ENCODE measurements around the gene FHL2.

FHL2 gene

GRCh38 chr2:105418522-105418921 lies 19.7 kb upstream of the FHL2 start:
- no peaks in the 10 kb centered on the region for H3K4me1 ChIP-seq (ENCODE audit: control insufficient read depth, insufficient read depth, low read length)
- H3K36me3 ChIP-seq (ENCODE audit: control insufficient read depth, insufficient read depth, low read length) = no peaks in the 10 kb centered on the region
- H3K9ac ChIP-seq (ENCODE audit: low read depth, low read length) = no peak overlapping the region
- H3K27ac ChIP-seq (ENCODE audit: low read depth, low read length) = no peak overlapping the region
- no peaks in the 10 kb centered on the region for H3K27me3 ChIP-seq (ENCODE audit: control insufficient read depth, insufficient read depth, low read length)
- H3K9me3 ChIP-seq (ENCODE audit: control insufficient read depth, insufficient read depth, low read length) = no peaks in the 10 kb centered on the region
- no peak overlapping the region for H3K4me3 ChIP-seq (ENCODE audit: low read depth, low read length)

- Histone ChIP-seq H3K4me3 (ENCODE audit: low read depth, low read length) (no peak overlapping the region), H3K4me1 (ENCODE audit: control insufficient read depth, insufficient read depth, low read length) (no peaks in the 10 kb centered on the region), H3K36me3 (ENCODE audit: control insufficient read depth, insufficient read depth, low read length) (no peaks in the 10 kb centered on the region), H3K9ac (ENCODE audit: low read depth, low read length) (no peak overlapping the region), H3K27ac (ENCODE audit: low read depth, low read length) (no peak overlapping the region), H3K27me3 (ENCODE audit: control insufficient read depth, insufficient read depth, low read length) (no peaks in the 10 kb centered on the region), H3K9me3 (ENCODE audit: control insufficient read depth, insufficient read depth, low read length) (no peaks in the 10 kb centered on the region)
Measured at GRCh38 chr2:105417857-105418436, 19.1 kb upstream of the FHL2 start.

- Histone ChIP-seq H3K9me3 (ENCODE audit: control insufficient read depth, insufficient read depth, low read length) (no peaks in the 10 kb centered on the region), H3K4me3 (ENCODE audit: low read depth, low read length) (no peak overlapping the region), H3K27me3 (ENCODE audit: control insufficient read depth, insufficient read depth, low read length) (no peaks in the 10 kb centered on the region), H3K9ac (ENCODE audit: low read depth, low read length) (no peak overlapping the region), H3K27ac (ENCODE audit: low read depth, low read length) (no peak overlapping the region), H3K4me1 (ENCODE audit: control insufficient read depth, insufficient read depth, low read length) (no peaks in the 10 kb centered on the region), H3K36me3 (ENCODE audit: control insufficient read depth, insufficient read depth, low read length) (no peaks in the 10 kb centered on the region)
Measured at GRCh38 chr2:105416156-105416555, 17.3 kb upstream of the FHL2 start.

- Histone ChIP-seq H3K4me3 (ENCODE audit: low read depth, low read length) (no peak overlapping the region), H3K27me3 (ENCODE audit: control insufficient read depth, insufficient read depth, low read length) (no peaks in the 10 kb centered on the region), H3K36me3 (ENCODE audit: control insufficient read depth, insufficient read depth, low read length) (no peaks in the 10 kb centered on the region), H3K27ac (ENCODE audit: low read depth, low read length) (no peak overlapping the region), H3K9me3 (ENCODE audit: control insufficient read depth, insufficient read depth, low read length) (no peaks in the 10 kb centered on the region), H3K4me1 (ENCODE audit: control insufficient read depth, insufficient read depth, low read length) (no peaks in the 10 kb centered on the region), H3K9ac (ENCODE audit: low read depth, low read length) (no peak overlapping the region)
Measured at GRCh38 chr2:105415007-105415406, 16.2 kb upstream of the FHL2 start.

- Histone ChIP-seq H3K9me3 (ENCODE audit: control insufficient read depth, insufficient read depth, low read length) (no peaks in the 10 kb centered on the region), H3K36me3 (ENCODE audit: control insufficient read depth, insufficient read depth, low read length) (no peaks in the 10 kb centered on the region), H3K4me3 (ENCODE audit: low read depth, low read length) (no peak overlapping the region), H3K9ac (ENCODE audit: low read depth, low read length) (no peak overlapping the region), H3K27me3 (ENCODE audit: control insufficient read depth, insufficient read depth, low read length) (no peaks in the 10 kb centered on the region), H3K4me1 (ENCODE audit: control insufficient read depth, insufficient read depth, low read length) (no peaks in the 10 kb centered on the region), H3K27ac (ENCODE audit: low read depth, low read length) (no peak overlapping the region)
Measured at GRCh38 chr2:105413206-105413605, 14.4 kb upstream of the FHL2 start.

- Histone ChIP-seq H3K9ac (ENCODE audit: low read depth, low read length) (no peak overlapping the region), H3K27ac (ENCODE audit: low read depth, low read length) (no peak overlapping the region), H3K4me1 (ENCODE audit: control insufficient read depth, insufficient read depth, low read length) (no peaks in the 10 kb centered on the region), H3K9me3 (ENCODE audit: control insufficient read depth, insufficient read depth, low read length) (no peaks in the 10 kb centered on the region), H3K4me3 (ENCODE audit: low read depth, low read length) (no peak overlapping the region), H3K36me3 (ENCODE audit: control insufficient read depth, insufficient read depth, low read length) (no peaks in the 10 kb centered on the region), H3K27me3 (ENCODE audit: control insufficient read depth, insufficient read depth, low read length) (no peaks in the 10 kb centered on the region)
Measured at GRCh38 chr2:105412584-105412983, 13.7 kb upstream of the FHL2 start.

DNA sequence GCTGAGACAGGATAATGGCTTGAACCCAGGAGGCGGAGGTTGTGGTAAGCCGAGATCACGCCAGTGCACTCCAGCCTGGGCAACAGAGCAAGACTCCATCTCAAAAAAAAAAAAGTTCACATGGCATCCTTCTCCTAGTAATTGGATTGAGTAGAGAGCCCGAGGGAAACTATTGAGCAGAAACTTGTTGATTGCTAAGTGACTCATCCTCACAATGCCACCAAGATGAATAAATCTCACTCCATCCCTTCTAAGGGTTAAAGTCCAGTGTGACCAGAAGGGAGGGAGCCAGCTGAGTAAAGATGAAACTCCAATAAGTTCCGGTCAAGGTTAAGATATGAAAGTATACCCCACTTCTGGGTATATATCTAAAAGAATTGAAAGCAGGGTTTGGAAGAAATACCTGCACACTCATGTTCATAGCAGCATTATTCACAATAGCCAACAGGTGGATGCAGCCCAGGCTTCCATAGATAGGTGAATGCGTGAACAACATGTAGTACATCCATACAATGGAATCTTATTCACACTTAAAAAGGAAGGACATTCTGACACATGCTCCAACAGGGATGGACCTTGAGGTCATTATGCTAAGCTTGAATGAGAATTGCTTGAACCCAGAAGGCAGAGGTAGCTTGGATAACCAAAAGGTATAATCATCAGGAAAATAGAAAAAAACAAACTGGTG lies 13.0 kb upstream of the FHL2 start:
- Histone ChIP-seq H3K27ac (ENCODE audit: low read depth, low read length) (no peak overlapping the region), H3K4me1 (ENCODE audit: control insufficient read depth, insufficient read depth, low read length) (no peaks in the 10 kb centered on the region), H3K27me3 (ENCODE audit: control insufficient read depth, insufficient read depth, low read length) (no peaks in the 10 kb centered on the region), H3K36me3 (ENCODE audit: control insufficient read depth, insufficient read depth, low read length) (no peaks in the 10 kb centered on the region), H3K9ac (ENCODE audit: low read depth, low read length) (no peak overlapping the region), H3K4me3 (ENCODE audit: low read depth, low read length) (no peak overlapping the region), H3K9me3 (ENCODE audit: control insufficient read depth, insufficient read depth, low read length) (no peaks in the 10 kb centered on the region)

DNA sequence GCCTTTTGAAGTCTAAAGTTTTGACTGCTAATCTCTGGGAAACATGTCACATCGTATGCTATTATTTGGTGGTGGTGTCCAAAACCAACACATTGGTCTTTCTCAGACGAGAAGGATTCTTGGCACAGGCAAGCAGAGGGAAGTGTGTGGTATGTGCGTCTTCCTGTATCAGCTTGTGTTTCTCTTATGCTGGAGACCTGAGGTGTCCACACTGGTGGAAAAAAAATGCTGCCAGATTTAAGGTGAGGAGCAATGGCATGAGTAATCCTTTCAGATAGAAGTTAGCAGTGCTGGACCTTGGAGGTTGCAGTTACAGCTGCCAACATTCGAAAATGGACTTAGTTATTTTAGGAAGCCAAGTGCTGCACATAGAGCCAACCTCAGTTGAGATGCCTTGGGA lies 11.7 kb upstream of the FHL2 start:
- Histone ChIP-seq H3K9ac (ENCODE audit: low read depth, low read length) (no peak overlapping the region), H3K27ac (ENCODE audit: low read depth, low read length) (no peak overlapping the region), H3K4me1 (ENCODE audit: control insufficient read depth, insufficient read depth, low read length) (no peaks in the 10 kb centered on the region), H3K27me3 (ENCODE audit: control insufficient read depth, insufficient read depth, low read length) (no peaks in the 10 kb centered on the region), H3K9me3 (ENCODE audit: control insufficient read depth, insufficient read depth, low read length) (no peaks in the 10 kb centered on the region), H3K4me3 (ENCODE audit: low read depth, low read length) (no peak overlapping the region), H3K36me3 (ENCODE audit: control insufficient read depth, insufficient read depth, low read length) (no peaks in the 10 kb centered on the region)

DNA sequence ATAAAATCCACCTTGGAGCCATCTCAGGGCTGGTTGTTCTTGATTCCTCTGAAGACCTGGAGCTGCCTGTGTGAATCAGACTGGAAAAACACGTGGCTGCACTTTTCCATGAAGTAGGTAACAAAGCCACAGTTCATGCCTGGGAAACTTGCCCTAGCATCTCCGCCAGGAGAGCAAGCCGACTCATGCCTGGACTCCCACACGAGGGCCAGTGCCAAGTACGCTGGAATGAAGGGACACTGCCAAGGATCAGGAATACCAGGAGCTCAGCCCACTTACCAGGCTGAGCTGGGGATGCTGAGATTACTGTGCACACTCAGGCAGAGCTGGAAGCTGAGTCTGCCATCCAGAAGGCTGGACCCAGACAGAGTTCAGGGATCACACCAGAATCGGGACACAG lies 10.9 kb upstream of the FHL2 start:
- Histone ChIP-seq H3K36me3 (ENCODE audit: control insufficient read depth, insufficient read depth, low read length) (no peaks in the 10 kb centered on the region), H3K9ac (ENCODE audit: low read depth, low read length) (no peak overlapping the region), H3K9me3 (ENCODE audit: control insufficient read depth, insufficient read depth, low read length) (no peaks in the 10 kb centered on the region), H3K27ac (ENCODE audit: low read depth, low read length) (no peak overlapping the region), H3K27me3 (ENCODE audit: control insufficient read depth, insufficient read depth, low read length) (no peaks in the 10 kb centered on the region), H3K4me1 (ENCODE audit: control insufficient read depth, insufficient read depth, low read length) (no peaks in the 10 kb centered on the region), H3K4me3 (ENCODE audit: low read depth, low read length) (no peak overlapping the region)

DNA sequence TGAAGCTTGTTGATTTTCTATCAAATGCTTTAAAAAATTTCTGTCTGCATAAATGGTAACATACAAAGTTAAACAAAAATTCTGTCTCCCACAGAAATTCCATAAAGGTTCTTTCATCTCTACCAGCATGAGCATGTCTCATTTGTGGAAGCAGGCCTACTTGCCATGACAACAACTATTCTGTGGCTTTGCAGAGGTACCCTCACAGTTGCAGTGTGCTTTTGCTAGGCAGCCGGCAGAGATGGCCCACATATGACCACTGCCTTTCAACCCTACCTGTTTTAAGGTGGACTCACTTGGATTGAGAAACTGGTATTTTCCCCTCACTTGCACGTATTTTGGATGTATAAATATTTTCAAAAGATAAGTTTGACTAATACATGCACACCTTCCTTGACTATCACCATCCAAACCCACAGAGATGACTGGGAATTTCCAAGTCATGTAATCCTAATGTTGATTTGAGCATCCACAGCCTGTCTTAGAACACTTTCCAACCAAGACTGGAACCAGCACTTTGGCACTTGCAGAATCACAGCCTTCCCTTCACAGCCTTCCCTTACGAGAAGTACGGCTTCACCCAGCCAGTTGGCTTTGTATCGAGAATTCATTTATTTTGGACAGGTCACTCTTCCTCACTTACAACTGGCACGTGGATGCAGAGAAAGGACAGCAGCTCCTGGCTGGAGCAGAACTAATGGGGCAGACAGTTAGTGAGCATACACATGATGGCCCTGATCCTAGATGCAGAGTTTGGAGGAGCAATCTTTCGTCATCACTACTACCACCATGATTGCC lies 9.3 kb upstream of the FHL2 start:
- Histone ChIP-seq H3K4me1 (ENCODE audit: control insufficient read depth, insufficient read depth, low read length) (peaks cover 11% of the 10 kb centered on the region), H3K9me3 (ENCODE audit: control insufficient read depth, insufficient read depth, low read length) (no peaks in the 10 kb centered on the region), H3K9ac (ENCODE audit: low read depth, low read length) (no peak overlapping the region), H3K36me3 (ENCODE audit: control insufficient read depth, insufficient read depth, low read length) (no peaks in the 10 kb centered on the region), H3K27me3 (ENCODE audit: control insufficient read depth, insufficient read depth, low read length) (no peaks in the 10 kb centered on the region), H3K4me3 (ENCODE audit: low read depth, low read length) (no peak overlapping the region), H3K27ac (ENCODE audit: low read depth, low read length) (no peak overlapping the region)

DNA sequence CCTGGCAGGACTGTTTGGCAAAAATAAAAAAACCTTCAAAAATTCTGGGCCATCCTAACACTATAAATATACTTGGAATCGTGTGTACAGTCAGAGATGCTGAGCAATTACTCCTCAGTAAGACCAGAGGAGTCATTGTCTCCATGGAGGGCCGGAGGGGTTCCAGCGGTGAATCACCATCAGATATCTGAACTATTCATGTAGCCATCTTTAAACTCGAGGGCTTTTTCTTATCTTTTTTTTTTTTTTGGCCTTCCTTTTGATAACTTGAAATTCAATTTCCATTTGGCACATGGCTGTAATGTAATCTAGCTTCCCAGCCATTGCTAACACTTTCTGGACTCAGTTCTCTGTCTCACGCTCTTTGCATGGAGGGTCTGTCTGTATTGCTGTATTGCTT lies 7.4 kb upstream of the FHL2 start:
- no peak overlapping the region for H3K4me3 ChIP-seq (ENCODE audit: low read depth, low read length)
- no peak overlapping the region for H3K27ac ChIP-seq (ENCODE audit: low read depth, low read length)
- no peaks in the 10 kb centered on the region for H3K9me3 ChIP-seq (ENCODE audit: control insufficient read depth, insufficient read depth, low read length)
- no peaks in the 10 kb centered on the region for H3K27me3 ChIP-seq (ENCODE audit: control insufficient read depth, insufficient read depth, low read length)
- H3K36me3 ChIP-seq (ENCODE audit: control insufficient read depth, insufficient read depth, low read length) = no peaks in the 10 kb centered on the region
- H3K9ac ChIP-seq (ENCODE audit: low read depth, low read length) = no peak overlapping the region
- H3K4me1 ChIP-seq (ENCODE audit: control insufficient read depth, insufficient read depth, low read length) = peaks cover 12% of the 10 kb centered on the region

All from HUES48 (cell line).